G401.6 (cell line): ENCODE data around the gene DKKL1.
"Not testable (repeated sequence)": the region's sequence is repeated elsewhere in the genome, so short reads cannot be mapped to it uniquely, and the experiment has no call there.

Experiments
- FAIRE-seq: peaks from 2 replicates; lab custom pipeline; 2012; peaks lifted over from hg19 to GRCh38; lab: Jason Lieb, UNC

The DKKL1 gene

DNA sequence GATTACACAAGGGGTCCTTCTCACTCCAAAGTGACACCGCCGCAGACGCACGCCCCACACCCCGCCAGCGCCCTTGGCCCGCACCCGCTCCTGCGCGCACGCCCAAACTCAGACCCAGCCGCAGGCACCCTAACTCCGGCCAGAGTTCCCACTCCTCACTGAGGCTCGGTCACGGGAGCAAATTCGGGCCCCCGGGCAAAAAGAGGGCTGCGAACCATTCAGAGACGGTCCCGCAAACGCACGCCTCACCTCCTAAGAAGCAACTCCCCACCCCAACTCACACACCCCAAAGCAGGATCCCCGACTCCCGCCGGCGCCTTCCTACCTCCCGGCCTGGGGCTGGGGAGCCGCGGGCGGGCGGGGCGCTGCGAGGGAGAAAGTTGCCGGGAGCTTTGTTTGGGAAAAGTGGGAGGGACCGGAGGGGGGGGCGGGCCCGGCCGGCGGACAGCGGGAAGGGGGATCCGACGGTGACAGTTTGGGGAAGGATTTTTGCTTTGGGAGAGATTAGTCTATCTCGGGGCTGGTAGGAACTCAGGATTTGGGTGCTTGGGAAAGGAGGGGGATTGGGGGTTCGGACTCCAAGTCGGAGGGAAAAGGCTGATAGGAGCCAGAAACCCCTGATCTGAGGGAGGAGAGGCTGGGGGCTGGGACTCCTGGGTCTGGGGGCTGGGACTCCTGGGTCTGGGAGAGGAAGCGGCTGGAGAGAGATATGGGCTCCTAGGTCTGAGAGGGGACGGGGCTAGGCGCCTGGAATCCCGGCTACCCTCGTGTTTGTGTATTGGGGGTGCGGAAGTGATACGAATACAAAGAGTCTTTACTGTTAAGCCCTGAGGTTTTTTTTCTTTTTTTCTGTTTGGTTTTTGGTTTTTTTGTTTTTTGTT is 1.4 kb upstream of the DKKL1 start, which contains the start of gene TEAD2:
Gene TEAD2 (minus strand): TSS at position 369 of the 881 bp plus-strand sequence. CDS start 2,341 bp downstream, outside the sequence.
- no peak for FAIRE-seq

DNA sequence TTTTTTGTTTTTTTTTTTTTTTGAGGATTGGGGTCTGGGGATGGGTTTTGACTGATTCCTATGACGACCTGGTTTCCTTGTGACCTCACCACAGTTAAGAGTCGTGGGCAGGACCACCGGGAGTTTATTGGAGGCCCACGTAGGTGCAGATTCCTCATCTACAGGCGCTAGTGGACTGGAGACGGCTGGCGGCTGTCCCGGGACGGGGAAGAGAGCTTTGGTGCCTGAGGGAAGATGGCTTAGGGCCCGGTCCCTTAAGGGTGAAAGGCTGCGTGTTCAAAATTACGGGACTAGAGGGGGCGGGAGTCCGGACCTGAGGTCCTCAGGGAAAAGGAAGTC is 779 bp upstream of the DKKL1 start:
- no peak for FAIRE-seq

DNA sequence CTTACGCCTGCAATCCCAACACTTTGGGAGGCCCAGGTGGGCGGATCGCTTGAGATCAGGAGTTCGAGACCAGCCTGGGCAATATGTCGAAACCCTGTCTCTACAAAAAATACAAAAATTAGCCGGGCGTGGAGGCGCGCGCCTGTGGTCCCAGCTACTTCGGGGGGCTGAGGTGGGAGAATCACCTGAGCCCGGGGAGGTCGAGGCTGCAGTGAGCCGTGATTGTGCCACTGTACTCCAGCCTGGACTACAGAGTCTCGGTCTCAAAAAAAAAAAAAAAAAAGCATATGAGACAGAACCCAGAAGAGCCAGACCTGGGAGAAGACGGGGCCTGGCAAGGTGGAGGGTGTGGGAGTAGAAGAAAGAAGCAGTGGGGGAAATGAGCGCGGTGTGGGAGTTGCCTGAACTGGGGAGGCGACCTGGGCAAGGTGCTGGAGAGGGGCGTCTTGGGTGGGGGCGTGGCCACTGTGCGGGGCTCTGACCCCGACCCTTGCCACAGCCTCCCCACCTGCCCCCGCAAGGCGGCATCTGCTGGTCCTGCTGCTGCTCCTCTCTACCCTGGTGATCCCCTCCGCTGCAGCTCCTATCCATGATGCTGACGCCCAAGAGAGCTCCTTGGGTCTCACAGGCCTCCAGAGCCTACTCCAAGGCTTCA is 533 bp downstream of the DKKL1 start:
- no peak for FAIRE-seq

DNA sequence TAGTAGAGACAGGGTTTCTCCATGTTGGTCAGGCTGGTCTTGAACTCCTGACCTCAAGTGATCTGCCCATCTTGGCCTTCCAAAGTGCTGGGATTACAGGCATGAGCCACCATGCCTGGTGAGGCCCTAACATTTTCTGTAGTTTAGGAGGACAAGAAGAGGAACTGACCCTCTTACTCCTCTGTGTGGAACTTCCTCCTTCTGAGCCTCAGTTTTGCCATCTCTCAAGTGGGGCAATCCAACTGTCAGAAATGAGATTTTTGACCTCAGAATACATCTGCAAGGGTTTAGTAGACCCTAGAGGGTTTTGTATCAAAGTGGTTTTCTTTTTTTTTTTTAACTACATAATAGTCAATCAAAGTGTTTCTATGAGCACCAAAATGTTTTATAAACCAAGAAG is 2.4 kb downstream of the DKKL1 start:
- no peak for FAIRE-seq

DNA sequence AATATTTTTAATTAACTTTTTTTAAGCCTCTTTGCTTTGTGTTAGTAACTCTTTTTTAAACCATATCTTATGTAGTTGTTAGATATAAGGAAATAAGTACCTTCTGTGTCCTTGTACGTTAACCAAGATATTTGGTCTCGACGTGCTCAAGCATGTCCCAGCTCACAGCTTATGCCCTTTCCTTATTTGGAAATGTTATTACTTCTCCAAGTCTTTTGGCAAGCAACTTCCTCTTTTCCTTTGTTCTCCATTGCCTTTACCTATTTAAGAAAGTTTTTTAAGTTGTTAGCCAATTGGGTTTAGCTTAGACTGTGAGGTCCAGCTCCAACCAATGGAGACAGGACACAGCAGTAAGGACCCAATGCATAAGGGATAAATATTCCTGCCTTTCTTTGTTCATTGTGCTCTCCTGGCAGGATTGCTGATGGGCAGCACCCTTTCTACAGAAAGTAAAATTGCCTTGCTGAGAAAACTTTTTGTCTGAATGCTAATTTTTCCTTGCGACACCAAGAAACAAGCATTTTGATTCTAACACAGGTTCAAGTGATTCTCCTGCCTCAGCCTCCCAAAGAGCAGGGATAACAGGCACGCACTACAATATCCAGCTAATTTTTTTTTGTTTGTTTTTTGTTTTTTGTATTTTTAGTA is 5.2 kb downstream of the DKKL1 start:
- no peak for FAIRE-seq

DNA sequence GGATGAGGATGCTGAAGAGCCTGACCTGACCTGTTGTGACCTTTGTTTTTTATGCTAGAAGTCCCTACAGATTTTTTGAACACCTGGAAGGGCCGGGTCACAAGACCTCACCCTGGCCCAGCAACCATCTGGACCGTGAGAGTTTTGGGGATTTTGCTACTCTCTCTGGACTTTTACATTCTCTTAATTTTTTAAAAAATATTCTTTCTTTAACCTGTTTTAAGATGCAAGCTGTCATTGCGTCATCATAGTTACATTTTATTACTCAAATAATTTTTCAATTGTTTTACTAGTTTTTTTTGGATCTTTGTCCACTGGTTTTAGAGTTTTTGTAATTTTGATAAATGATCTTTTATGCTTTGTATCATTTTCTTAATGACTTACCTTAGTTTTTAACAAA is 7.5 kb downstream of the DKKL1 start:
- no peak for FAIRE-seq

DNA sequence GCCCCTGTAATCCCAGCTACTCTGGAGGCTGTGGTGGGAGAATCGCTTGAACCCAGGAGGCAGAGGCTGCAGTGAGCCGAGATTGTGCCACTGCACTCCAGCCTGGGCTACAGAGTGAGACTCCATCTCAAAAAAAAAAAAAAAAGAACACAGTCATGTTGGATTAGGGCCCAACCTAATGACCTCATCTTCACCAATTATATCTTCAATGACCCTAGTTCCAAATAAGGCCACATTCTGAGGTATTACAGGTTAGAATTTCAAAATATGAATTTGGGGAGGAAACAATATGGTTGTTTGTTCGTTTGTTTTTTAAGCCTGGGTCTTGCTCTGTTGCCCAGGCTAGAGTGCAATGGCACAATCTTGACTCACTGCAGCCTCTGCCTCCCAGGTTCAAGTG is 9.5 kb downstream of the DKKL1 start:
- FAIRE-seq: not testable (repeated sequence)

DNA sequence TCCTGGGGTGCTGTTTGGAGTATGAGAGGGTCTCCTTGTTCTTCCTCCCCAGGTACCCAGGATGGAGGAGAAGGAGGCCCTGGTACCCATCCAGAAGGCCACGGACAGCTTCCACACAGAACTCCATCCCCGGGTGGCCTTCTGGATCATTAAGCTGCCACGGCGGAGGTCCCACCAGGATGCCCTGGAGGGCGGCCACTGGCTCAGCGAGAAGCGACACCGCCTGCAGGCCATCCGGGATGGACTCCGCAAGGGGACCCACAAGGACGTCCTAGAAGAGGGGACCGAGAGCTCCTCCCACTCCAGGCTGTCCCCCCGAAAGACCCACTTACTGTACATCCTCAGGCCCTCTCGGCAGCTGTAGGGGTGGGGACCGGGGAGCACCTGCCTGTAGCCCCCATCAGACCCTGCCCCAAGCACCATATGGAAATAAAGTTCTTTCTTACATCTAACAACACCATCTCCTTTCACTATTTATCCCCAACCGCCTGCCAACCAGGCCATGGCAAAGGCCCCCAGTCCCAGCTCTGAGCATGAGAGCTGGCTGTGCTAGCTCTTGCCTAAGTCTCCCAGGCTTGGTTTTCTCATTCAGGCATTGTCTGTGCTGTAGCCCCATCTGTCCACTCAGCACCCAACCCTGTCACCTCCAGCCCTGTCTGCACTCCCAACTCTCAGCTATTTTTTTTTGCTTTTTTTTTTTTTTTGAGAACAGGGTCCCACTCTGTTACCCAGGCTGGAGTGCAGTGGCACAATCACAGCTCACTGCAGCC is 11.2 kb downstream of the DKKL1 start:
- FAIRE-seq: no peak

DNA sequence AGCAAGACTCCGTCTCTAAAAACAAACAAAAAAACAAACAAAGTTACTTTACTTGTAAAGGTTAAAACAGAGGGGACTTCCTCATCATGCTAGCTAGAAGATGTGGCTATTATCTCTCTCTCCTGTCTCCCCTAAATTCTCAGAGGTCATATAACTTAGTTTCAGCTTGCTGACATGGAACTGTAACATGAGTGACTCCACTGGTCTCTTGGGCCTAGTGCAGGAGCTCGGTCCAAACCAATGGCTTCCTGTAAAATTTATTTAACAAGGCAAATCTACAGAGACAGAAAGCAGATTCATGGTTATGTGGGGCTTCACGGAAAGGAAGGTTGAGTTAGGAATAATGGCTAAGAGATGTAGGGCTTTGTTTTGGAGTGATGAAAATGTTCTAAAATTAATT is 14.8 kb downstream of the DKKL1 start:
- no peak for FAIRE-seq

DNA sequence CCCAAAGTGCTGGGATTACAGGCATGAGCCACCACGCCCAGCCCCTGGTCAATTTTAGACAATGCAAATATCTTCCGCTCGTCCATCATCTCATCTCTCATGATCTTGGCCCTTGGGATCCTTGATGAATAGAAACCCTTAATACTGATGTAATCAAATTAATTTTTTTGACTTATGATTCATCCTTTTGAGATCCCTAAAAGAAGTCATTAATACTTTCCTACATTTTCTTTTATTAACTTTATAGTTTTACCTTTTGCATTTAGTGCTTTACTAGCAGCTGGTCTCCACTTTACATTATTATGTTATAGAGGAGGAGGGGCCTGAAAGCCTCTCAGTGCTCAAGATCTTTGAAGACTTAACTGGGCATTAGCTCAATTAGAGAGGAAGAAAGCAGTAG is 16.7 kb downstream of the DKKL1 start:
- FAIRE-seq: no peak

DNA sequence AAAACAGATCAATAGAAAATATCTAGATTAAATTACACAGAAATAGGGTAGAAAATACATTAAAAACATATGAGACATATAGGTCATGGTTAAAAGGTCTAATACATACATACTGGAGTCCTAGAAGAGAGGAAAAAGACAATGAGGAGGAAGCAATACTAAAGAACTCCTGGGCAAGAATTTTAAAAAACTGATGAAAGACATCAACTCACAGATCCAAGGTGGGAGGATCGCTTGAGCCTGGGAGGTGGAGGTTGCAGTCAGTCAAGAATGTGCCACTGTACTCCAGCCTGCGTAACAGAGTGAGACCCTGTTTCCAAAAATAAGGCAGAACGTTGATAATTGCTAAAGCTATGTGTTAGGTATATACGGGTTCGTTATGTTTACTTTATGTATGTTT is 19.0 kb downstream of the DKKL1 start:
- FAIRE-seq: no peak

DNA sequence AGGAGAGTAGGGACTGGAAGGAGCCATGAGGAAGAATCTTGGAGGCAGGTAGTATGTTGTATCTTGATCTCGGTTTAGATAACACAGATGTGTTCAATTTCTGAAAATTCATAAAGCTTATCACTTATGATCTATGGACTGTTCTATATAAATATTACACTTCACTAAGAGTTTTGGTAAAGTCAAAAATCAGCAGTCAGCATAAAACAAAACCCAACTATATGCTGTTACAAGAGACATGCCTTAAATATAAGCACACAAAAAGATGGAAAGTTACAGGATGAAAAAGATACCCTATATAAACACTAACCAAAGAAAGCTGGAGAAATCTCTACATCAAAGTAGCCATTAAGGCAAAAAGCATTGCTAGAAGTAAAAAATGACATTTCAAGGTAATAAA is 19.9 kb downstream of the DKKL1 start:
- no peak for FAIRE-seq

DNA sequence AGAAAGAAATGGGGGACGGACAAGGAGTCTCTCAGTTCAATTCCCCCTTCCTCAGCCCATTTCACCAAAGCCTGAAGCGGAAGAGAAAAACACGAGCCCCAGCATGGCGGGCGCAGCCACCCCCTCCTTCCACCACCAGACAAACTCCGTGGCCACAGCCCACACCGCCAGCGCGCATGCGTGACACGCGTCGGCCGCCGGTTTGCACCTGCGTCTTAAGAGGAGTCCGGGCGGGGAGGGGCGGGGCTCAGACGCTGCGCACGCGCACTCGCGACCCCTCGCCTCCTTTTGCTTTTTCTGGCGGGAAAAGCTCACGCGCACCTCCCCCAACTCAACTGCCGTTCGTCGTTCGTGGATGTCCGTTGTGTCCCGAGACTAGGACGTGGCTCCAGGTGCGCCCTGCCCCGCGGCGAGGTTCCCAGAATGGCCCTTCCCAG is 24.3 kb downstream of the DKKL1 start, which contains the start of gene KASH5:
Gene KASH5 (plus strand): TSS at position 314 of the 437 bp plus-strand sequence. CDS start 2,635 bp downstream, outside the sequence.
- FAIRE-seq: no peak

DNA sequence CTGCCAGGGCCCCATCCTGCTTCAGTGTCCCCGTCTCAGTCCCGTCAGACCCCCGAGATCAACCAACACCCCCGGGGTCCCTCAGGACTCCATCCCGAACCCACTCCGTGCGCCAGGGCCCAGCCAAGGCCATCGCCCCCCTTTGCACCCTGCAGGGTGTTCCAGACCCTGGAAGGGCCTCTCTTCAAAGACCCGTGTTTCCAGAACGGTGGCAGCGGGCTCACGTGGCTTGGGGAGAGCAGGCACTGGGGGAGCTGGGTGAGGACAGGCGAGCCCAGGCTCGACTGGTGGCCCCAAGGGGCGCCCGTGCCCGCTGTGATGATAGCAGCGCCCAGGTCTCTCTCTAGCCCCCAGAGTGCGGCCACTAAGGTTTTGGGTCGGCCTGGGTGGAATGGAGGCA is 25.7 kb downstream of the DKKL1 start:
- no peak for FAIRE-seq

DNA sequence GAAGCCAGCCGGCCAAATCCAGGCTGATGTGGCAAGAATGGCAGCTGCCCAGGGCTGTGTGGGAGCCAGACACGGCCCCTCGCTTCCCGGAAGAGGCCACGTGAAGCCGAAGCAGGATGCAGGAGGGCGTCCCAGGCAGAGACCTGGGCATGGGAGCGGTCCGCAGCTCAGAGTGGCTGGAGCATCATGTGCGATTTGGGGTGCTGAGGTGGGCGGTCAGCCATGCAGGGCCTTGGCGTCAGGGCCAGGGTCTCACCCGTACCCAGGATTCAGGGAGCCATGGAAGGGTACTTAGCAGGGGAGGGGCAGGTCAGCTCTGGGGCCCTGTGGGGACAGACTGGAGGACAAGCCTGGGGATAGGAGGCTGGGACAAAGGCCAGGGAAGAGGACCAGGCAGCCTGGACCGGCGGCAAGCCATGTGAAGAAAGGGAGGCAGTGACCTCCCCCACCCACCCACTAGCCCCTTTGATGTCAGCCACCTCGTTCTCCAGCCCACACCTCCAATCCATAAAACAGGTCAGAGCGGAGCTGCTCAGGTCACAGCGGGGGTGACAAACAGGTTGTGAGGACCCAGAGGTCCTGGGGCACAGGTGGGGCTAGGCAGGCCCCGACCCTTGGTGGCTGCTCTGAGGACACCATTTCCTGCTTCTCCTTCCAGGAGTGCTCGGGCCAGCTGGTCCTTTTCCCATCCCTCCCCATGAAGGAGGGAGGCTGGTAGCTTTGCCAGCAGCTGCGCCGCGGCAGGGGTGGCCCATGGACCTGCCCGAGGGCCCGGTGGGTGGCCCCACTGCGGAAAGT is 26.7 kb downstream of the DKKL1 start:
- FAIRE-seq: no peak

DNA sequence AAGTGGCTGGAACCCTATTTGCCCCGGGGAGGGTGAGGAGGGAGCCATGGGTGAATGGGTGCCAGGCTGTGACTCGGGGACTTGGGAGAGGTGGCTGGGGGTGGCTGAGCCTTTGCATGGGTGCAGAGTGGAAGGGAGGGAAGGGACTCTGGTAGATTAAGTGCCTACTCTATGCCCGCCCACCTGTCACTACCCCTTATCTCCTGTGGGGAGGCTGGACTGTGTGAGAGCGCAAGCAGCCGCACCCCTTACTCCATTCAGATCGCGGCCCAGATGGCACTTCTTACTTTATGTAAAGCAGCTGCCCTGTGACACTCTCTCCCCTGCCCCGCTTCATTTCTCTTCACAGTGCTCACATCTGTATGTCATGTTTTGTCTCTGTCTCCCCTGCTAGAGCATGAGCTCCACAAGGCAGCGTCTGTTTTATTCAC is 27.3 kb downstream of the DKKL1 start:
- no peak for FAIRE-seq

DNA sequence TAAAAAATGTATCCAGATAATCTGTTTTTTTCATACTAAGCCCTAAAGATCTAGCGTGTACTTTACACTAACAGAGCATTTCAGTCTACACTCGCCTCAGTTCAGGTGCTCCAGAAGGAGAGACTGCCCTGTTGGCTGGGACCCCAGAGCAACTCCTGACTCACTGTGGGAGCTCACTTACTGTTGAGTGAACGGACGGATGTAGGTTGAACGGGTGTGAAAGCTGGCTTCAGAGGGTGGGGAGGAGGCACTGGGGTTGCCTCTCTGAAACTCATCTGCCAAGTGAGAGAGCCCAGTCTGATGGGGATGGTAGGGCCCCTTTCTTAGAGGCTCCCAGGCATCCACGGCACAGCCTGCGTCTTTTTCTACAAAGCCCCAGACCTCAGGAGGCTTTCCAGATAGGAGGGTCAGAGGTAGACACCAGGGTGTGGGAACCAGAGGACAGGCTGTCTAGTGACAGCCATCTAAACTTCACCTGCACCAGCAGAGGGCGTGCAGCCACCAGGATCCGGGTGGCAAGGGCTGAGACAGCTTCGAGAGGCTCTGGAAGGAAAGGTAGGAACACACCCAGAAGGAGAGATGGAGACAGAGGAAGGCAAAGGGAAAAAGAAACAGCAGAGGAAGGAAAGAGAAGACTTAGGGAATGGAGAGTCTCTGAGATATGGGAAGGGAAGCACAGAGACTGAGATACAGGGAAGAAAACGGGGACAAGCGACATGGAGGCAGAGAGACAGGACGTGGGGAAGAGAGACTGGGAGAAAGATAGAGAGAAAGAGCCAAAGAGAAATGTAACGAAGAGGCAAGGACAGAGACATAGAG is 28.1 kb downstream of the DKKL1 start:
- peak; percentile 93 for FAIRE-seq

DNA sequence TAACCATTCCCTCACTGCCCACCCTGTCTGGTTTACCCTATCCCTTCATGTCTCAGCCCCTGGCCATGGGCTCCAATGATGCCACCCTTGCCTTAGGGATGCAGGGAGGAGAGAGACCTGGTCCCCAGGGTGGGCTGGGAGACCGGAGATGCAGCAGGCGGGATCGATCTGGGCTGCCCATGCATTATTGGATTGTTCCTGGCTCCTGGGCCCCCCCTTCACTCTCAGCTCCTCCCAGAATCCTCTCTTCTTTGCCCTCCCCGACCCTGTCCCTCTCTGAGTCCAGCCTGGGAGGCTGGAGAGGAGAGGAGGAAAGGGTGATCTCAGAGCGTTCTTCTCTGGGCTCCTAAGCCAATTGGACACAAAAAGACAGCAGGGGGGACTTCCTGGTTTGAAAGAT is 30.2 kb downstream of the DKKL1 start:
- no peak for FAIRE-seq

DNA sequence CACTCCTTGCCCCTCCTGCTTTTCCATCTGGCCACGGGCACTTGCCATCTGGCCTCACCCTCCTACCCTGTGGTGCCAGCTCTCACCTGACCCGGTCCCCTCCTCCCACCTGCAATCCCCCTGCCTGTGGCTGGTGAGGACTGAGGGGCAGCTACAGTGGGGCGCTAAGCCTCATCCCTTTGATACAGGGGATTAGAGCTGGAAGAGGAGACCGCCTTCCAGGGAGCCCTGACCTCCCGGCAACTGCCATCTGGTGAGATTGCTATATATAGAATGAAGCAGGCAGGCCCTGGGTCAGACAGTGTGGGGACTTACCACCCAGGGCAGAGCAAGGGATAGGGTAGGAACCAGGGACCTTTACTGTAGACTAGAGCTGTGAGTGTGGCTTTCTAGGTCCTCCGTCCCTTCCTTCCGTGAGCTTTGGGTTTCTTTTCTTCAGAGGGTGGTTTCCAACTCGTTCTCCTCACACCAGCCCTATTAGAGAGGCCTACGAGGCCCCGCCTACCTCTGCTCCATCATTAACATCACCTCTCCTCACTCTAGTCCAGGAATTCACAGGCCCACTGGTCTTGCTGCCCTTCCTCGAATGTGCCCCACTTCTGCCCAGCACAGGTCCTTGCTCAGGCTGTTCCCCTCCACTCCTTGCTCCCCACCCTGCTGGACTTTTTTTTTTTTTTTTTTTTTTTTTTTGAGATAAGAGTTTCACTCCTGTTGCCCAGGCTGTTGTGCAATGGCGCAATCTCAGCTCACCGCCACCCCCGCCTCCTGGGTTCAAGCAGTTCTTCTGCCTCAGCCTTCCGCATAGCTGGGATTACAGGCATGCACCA is 32.1 kb downstream of the DKKL1 start:
- FAIRE-seq: no peak
